HCT116 (cell line): ENCODE results near the gene NFATC1.

ENCODE experiments used
- POLR2A ChIP-seq: IDR thresholded peaks from 2 replicates; pipeline ENCODE4 v1.7.0; 2011; ENCODE audit warnings: borderline replicate concordance; ENCODE audit not compliant: insufficient read depth, insufficient read length; ENCODE audit errors: extremely low read depth
- SIN3A ChIP-seq: IDR thresholded peaks from 2 replicates; pipeline ENCODE4 v1.6.1; 2012; ENCODE audit warnings: low read depth

DNA sequence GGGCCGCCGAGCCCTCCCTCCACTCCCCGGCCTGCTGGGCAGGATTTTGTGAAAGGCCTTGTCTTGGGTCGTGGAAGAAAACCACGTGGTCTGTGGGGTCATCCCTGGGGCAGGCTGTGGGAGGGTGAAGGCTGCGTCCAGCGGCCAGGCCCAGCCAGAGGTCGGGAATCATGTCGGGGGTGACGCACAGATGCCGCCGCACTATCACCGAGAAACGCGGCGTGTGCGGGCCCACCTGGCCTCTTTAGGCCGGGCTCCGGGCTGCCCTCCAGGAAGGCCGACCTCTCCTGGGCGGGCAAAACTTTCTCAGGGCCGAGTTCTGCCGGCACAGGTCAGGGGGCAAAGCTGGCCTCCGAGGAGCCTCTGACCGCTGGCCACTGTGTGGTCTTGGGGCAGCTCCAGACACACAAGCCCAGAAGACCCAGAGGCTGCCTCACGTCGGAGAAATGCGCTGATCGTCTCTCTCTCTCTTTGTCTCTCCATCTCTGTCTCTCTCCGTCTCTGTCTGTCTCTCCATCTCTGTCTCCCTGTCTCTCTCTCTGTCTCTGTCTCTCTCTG, 28.4 kb downstream of the NFATC1 start:
- TF ChIP-seq POLR2A (no peak), SIN3A (no peak)
